GM23338 (cell line): ENCODE measurements around the gene SSR3.

ENCODE experiments used
- CREB1 ChIP-seq: fragments of 250-450 bp; sonication (Bioruptor Pico); IDR thresholded peaks from 2 replicates; pipeline ENCODE4 v1.5.0; 2020; ENCODE audit warnings: low read depth, mild to moderate bottlenecking, moderate library complexity
- CTCF ChIP-seq, 2 experiments: fragments of 200-600 bp in 1 of 2; sonication (generic) in 1 of 2; conservative IDR thresholded peaks; 2 replicates each; pipeline versions ENCODE4 v1.5.1 to v1.6.1; 2016 to 2017; ENCODE audit warnings: antibody characterized with exemption in 2 of 2, low read depth in 2 of 2, mild to moderate bottlenecking in 2 of 2, moderate library complexity in 1 of 2
- EZH2 ChIP-seq: fragments of 200-600 bp; sonication (generic); IDR thresholded peaks from one replicate; pipeline ENCODE4 v1.8.0; 2017; ENCODE audit warnings: antibody characterized with exemption, mild to moderate bottlenecking, low read depth; ENCODE audit not compliant: unreplicated experiment
- EZH2phosphoT487 ChIP-seq: fragments of 200-600 bp; sonication (generic); IDR thresholded peaks from one replicate; pipeline ENCODE4 v1.8.1; 2018; ENCODE audit warnings: antibody characterized with exemption; ENCODE audit not compliant: unreplicated experiment
- POLR2AphosphoS5 ChIP-seq: IDR thresholded peaks from 2 replicates; pipeline ENCODE4 v1.6.1; 2016; ENCODE audit warnings: antibody characterized with exemption, low read depth
- REST ChIP-seq: IDR thresholded peaks from one replicate; pipeline ENCODE4 v1.6.1; 2018; ENCODE audit warnings: antibody characterized with exemption; ENCODE audit not compliant: unreplicated experiment
- ZNF114 ChIP-seq: fragments of 250-450 bp; sonication (Bioruptor Pico); IDR thresholded peaks from 2 replicates; pipeline ENCODE4 v1.5.0; 2020; ENCODE audit warnings: mild to moderate bottlenecking, moderate library complexity
- ZNF331 ChIP-seq: fragments of 250-450 bp; sonication (Bioruptor Pico); IDR thresholded peaks from 2 replicates; pipeline ENCODE4 v1.5.0; 2020; ENCODE audit warnings: low read depth, mild to moderate bottlenecking, moderate library complexity
- TF ChIP-seq, protein P1 (sequence below): fragments of 250-450 bp; sonication (Bioruptor Pico); IDR thresholded peaks from 2 replicates; pipeline ENCODE4 v1.5.0; 2020; ENCODE audit warnings: mild to moderate bottlenecking, moderate library complexity

DNA sequence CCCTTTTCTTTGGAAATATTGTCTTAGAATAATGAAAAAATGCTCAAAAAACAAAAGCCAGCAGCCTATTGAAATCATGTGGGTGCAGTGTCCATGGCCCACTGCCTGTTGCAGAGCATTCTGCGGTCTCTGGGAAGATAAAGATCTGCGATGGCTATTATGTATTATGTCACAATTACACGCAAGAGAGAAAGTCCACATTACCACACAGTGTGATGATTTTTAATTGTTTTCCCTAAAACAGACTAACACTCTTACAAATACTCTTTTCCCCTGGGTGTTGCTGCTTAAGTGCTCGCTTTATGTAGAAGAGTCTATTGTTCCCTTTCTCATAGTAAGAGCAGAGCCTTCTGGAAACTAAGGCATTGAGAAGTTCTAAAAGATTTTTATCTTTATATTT is 32.2 kb downstream of the SSR3 start:
- TF ChIP-seq CTCF (conservative IDR thresholded peaks at IDR 0.05; ENCODE audit: low read depth in 2 of 2) (no peak), POLR2AphosphoS5 (no peak), EZH2phosphoT487 (no peak), ZNF331 (CRISPR knock-in tag) (no peak), REST (no peak), EZH2 (no peak), ZNF114 (CRISPR knock-in tag) (no peak), CREB1 (no peak)
- TF ChIP-seq, protein P1, sequence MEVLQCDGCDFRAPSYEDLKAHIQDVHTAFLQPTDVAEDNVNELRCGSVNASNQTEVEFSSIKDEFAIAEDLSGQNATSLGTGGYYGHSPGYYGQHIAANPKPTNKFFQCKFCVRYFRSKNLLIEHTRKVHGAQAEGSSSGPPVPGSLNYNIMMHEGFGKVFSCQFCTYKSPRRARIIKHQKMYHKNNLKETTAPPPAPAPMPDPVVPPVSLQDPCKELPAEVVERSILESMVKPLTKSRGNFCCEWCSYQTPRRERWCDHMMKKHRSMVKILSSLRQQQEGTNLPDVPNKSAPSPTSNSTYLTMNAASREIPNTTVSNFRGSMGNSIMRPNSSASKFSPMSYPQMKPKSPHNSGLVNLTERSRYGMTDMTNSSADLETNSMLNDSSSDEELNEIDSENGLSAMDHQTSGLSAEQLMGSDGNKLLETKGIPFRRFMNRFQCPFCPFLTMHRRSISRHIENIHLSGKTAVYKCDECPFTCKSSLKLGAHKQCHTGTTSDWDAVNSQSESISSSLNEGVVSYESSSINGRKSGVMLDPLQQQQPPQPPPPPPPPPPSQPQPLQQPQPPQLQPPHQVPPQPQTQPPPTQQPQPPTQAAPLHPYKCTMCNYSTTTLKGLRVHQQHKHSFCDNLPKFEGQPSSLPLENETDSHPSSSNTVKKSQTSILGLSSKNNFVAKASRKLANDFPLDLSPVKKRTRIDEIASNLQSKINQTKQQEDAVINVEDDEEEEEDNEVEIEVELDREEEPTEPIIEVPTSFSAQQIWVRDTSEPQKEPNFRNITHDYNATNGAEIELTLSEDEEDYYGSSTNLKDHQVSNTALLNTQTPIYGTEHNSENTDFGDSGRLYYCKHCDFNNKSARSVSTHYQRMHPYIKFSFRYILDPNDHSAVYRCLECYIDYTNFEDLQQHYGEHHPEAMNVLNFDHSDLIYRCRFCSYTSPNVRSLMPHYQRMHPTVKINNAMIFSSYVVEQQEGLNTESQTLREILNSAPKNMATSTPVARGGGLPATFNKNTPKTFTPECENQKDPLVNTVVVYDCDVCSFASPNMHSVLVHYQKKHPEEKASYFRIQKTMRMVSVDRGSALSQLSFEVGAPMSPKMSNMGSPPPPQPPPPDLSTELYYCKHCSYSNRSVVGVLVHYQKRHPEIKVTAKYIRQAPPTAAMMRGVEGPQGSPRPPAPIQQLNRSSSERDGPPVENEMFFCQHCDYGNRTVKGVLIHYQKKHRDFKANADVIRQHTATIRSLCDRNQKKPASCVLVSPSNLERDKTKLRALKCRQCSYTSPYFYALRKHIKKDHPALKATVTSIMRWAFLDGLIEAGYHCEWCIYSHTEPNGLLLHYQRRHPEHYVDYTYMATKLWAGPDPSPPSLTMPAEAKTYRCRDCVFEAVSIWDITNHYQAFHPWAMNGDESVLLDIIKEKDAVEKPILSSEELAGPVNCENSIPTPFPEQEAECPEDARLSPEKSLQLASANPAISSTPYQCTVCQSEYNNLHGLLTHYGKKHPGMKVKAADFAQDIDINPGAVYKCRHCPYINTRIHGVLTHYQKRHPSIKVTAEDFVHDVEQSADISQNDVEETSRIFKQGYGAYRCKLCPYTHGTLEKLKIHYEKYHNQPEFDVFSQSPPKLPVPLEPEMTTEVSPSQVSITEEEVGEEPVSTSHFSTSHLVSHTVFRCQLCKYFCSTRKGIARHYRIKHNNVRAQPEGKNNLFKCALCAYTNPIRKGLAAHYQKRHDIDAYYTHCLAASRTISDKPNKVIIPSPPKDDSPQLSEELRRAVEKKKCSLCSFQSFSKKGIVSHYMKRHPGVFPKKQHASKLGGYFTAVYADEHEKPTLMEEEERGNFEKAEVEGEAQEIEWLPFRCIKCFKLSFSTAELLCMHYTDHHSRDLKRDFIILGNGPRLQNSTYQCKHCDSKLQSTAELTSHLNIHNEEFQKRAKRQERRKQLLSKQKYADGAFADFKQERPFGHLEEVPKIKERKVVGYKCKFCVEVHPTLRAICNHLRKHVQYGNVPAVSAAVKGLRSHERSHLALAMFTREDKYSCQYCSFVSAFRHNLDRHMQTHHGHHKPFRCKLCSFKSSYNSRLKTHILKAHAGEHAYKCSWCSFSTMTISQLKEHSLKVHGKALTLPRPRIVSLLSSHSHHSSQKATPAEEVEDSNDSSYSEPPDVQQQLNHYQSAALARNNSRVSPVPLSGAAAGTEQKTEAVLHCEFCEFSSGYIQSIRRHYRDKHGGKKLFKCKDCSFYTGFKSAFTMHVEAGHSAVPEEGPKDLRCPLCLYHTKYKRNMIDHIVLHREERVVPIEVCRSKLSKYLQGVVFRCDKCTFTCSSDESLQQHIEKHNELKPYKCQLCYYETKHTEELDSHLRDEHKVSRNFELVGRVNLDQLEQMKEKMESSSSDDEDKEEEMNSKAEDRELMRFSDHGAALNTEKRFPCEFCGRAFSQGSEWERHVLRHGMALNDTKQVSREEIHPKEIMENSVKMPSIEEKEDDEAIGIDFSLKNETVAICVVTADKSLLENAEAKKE (CRISPR knock-in tag), result no peak
